Adrenal gland (tissue), 12 donors: ENCODE data around the gene TMEM37. TPM values are rescaled to one million over a fixed set of nuclear protein-coding genes. Genes with fewer than 3 reads are reported as not detected.
A peak's percentile ranks its signal among the peaks of the same experiment; 100 is the strongest.

ENCODE experiments used
- DNase-seq, 7 donors: peaks; one replicate each; pipeline ENCODE4 v3.0.0-alpha.2; 2019 to 2020
- H3K27ac ChIP-seq, 5 donors: fragments of 200-600 bp; sonication (generic) in 4 of 5; 1 replicate in 3 of 5; 2 replicates in 2 of 5; pipeline versions ENCODE4 v1.5.1 to v1.8.0; 2016 to 2020; ENCODE audit warnings: mild to moderate bottlenecking in 1 of 5
- H3K27me3 ChIP-seq: fragments of 200-600 bp; 2 replicates; pipeline ENCODE4 v1.8.0; 2021
- H3K36me3 ChIP-seq, 2 donors: fragments of 200-600 bp; replicated peaks in 1 of 2; 1 replicate in 1 of 2; 2 replicates in 1 of 2; pipeline versions ENCODE4 v1.5.1 to v1.8.0; 2018 to 2022
- H3K4me1 ChIP-seq, 2 donors: fragments of 200-600 bp; replicated peaks in 1 of 2; 1 replicate in 1 of 2; 2 replicates in 1 of 2; pipeline versions ENCODE4 v1.5.1 to v1.8.0; 2018 to 2021
- H3K4me3 ChIP-seq, 4 donors: fragments of 200-600 bp; sonication (generic) in 3 of 4; one replicate each; pipeline ENCODE4 v1.5.1; 2016 to 2018
- H3K9me3 ChIP-seq, 3 donors: fragments of 200-600 bp; sonication (generic) in 1 of 3; replicated peaks in 1 of 3; 1 replicate in 2 of 3; 2 replicates in 1 of 3; pipeline versions ENCODE4 v1.5.1 to v1.8.0; 2016 to 2021
- POLR2A ChIP-seq, 2 donors: fragments of 450-650 bp; IDR thresholded peaks; one replicate each; pipeline ENCODE4 v1.6.1; 2017; ENCODE audit warnings: antibody characterized with exemption in 2 of 2, mild to moderate bottlenecking in 2 of 2, moderate library complexity in 1 of 2
- WGBS, 4 donors: extraction: QIAGEN DNeasy Blood & Tissue Kit in 2 of 4; methylation state at CpG; one replicate each; pipeline versions ENCODE4 v1.1.5 to v1.1.7; 2013 to 2017; 5-methylcytosine and 5-hydroxymethylcytosine counted together
- intact Hi-C, 2 donors: fragments of 100-400 bp; cut with DNase I; formaldehyde crosslinking; loops; one replicate each; pipeline versions ENCODE4 v1.14.1 to v1.15.0; 2022 to 2023
- polyA plus RNA-seq, 3 donors: library from polyadenylated mRNA; stranded (reverse); fragments of 200-250 nt in 2 of 3; fragments of 350-450 nt in 1 of 3; fragmentation: Illumina TruSeq in 1 of 3; extraction: RNeasy Lipid Tissue Mini Kit (QIAGEN cat#74804) in 1 of 3; gene quantifications; one replicate each; pipeline ENCODE4 v1.2.3, GENCODE V29; 2013 to 2014
- total RNA-seq, 9 donors: library from RNA; depleted of rRNA in 4 of 9; stranded (reverse); fragments of >200 nt in 4 of 9; fragments of 120-200 nt in 1 of 9; fragmentation: NEBNext Ultra II Directional in 1 of 9; extraction: Animal tissue kit (Norgen Biotek cat#: 25700) in 1 of 9; gene quantifications; one replicate each; pipeline versions ENCODE4 v1.1.0 to v1.2.4, GENCODE V29; 2013 to 2023
- TF ChIP-seq, protein P1 (sequence below), 6 experiments: fragments of 450-650 bp in 4 of 6; fragments of 200-600 bp in 2 of 6; sonication (generic) in 1 of 6; IDR thresholded peaks; 1 replicate in 5 of 6; 2 replicates in 1 of 6; pipeline versions ENCODE4 v1.5.1 to v1.8.0; 2016 to 2021; ENCODE audit warnings: antibody characterized with exemption in 6 of 6, mild to moderate bottlenecking in 2 of 6, moderate library complexity in 1 of 6
- donor health status: healthy with polysubstance abuse.
- donor health status: Bipolar disorder and iron deficiency.
- donor health status: DM: yes; HTN: yes; CAD: no.
- donor health status: DM: no; HTN: no; CAD: no.
- donor health status: DM: no; HTN: no; CAD: no.
- donor health status: DM: yes; HTN: yes; CAD: no.

The TMEM37 gene
- total and polyA plus RNA-seq, 12 donors = 5.5 to 31.8 (median 14.7) TPM

GRCh38 chr2:119453972-119454593 is 22.4 kb downstream of the TMEM37 start:
- DNase-seq = no peak
- H3K36me3 ChIP-seq = no peaks in the 10 kb centered on the region
- peaks cover 9% of the 10 kb centered on the region in 2 donors for H3K4me1 ChIP-seq
- no peak overlapping the region for H3K4me3 ChIP-seq
- H3K27me3 ChIP-seq = no peaks in the 10 kb centered on the region
- TF ChIP-seq POLR2A (IDR thresholded peaks at IDR 0.05) = no peak
- TF ChIP-seq, protein P1, sequence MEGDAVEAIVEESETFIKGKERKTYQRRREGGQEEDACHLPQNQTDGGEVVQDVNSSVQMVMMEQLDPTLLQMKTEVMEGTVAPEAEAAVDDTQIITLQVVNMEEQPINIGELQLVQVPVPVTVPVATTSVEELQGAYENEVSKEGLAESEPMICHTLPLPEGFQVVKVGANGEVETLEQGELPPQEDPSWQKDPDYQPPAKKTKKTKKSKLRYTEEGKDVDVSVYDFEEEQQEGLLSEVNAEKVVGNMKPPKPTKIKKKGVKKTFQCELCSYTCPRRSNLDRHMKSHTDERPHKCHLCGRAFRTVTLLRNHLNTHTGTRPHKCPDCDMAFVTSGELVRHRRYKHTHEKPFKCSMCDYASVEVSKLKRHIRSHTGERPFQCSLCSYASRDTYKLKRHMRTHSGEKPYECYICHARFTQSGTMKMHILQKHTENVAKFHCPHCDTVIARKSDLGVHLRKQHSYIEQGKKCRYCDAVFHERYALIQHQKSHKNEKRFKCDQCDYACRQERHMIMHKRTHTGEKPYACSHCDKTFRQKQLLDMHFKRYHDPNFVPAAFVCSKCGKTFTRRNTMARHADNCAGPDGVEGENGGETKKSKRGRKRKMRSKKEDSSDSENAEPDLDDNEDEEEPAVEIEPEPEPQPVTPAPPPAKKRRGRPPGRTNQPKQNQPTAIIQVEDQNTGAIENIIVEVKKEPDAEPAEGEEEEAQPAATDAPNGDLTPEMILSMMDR (IDR thresholded peaks at IDR 0.05) = no peak
- no peak overlapping the region for H3K27ac ChIP-seq
- H3K9me3 ChIP-seq = no peaks in the 10 kb centered on the region
- intact Hi-C loops = no loop called here
- WGBS, 4 donors = 74 to 86% (median 80%) methylated on average over 12 of the region's 12 CpGs

GRCh38 chr2:119455066-119455718 is 23.5 kb downstream of the TMEM37 start:
- DNase-seq = peak in 4 of 7 donors; percentile 28 to 62 (median 37)
- Histone ChIP-seq H3K4me3 (no peak overlapping the region), H3K4me1 (peaks cover 9% of the 10 kb centered on the region in 2 donors), H3K9me3 (no peaks in the 10 kb centered on the region), H3K27ac (peak overlapping the region in 2 of 5 donors; percentile 38 to 39), H3K27me3 (no peaks in the 10 kb centered on the region), H3K36me3 (no peaks in the 10 kb centered on the region)
- WGBS, 4 donors = 28 to 33% (median 30%) methylated on average over 13 of the region's 13 CpGs
- TF ChIP-seq POLR2A (IDR thresholded peaks at IDR 0.05) = no peak
- TF ChIP-seq, protein P1 (IDR thresholded peaks at IDR 0.05) = no peak
- intact Hi-C loops = no loop called here

GRCh38 chr2:119460076-119460475 is 28.4 kb downstream of the TMEM37 start:
- H3K27ac ChIP-seq = no peak overlapping the region
- H3K9me3 ChIP-seq = no peaks in the 10 kb centered on the region
- intact Hi-C loops = no loop called here
- DNase-seq = no peak
- no peak overlapping the region for H3K4me3 ChIP-seq
- WGBS, 4 donors = 61 to 96% (median 82%) methylated on average over 2 of the region's 2 CpGs
- TF ChIP-seq, protein P1 (IDR thresholded peaks at IDR 0.05) = no peak
- no peak for TF ChIP-seq POLR2A (IDR thresholded peaks at IDR 0.05)
- H3K4me1 ChIP-seq = peaks cover 6 to 7% of the 10 kb centered on the region in 2 donors
- no peaks in the 10 kb centered on the region for H3K36me3 ChIP-seq
- no peaks in the 10 kb centered on the region for H3K27me3 ChIP-seq

DNA sequence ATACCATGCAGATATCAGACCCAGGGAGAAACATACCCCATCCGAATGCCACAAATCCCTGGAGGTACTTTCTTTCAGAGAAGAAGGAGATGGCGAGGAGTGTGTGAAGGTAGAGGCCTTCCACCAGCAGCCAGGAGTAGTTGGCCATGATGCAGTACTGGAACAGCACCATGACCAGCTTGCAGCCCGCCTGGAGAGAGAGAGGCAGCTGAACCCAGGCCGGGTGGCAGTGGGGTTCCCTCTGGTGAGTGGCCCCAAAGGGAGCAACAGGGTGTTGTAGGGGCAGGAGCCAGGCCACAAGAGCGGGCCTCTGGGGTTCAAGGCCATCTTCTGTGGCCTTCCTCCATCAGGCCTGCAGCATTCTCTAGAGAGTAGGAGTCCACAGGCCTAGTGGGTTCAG is 30.2 kb downstream of the TMEM37 start:
- WGBS, 4 donors = 84 to 97% (median 94%) methylated on average over 5 of the region's 5 CpGs
- H3K9me3 ChIP-seq = no peaks in the 10 kb centered on the region
- H3K4me3 ChIP-seq = no peak overlapping the region
- intact Hi-C loops = no loop called here
- H3K36me3 ChIP-seq = no peaks in the 10 kb centered on the region
- no peak for TF ChIP-seq POLR2A (IDR thresholded peaks at IDR 0.05)
- TF ChIP-seq, protein P1 (IDR thresholded peaks at IDR 0.05) = no peak
- no peaks in the 10 kb centered on the region for H3K4me1 ChIP-seq
- H3K27ac ChIP-seq = no peak overlapping the region
- H3K27me3 ChIP-seq = no peaks in the 10 kb centered on the region
- no peak for DNase-seq
